Activated naive CD8-positive, alpha-beta T cell treated with anti-CD3 and anti-CD28 coated beads, Interleukin-2, amount 50 U/mL, for 24 hours (primary cell): Measurements from ENCODE around the gene ACTN2.
"Not testable (repeated sequence)": the region's sequence is repeated elsewhere in the genome, so short reads cannot be mapped to it uniquely, and the experiment has no call there.

ENCODE experiments used
- ATAC-seq: fragments of 150-1000 bp; cut with Tn5 transposase; one replicate; pipeline ENCODE4 v1.10.0; 2021
- DNase-seq: peaks from one replicate; pipeline ENCODE4 v3.0.0; 2021
- H3K27ac Mint-ChIP-seq: one replicate; pipeline ENCODE4 v1.8.0; 2021; ENCODE audit warnings: mild to moderate bottlenecking, mixed read lengths
- H3K27me3 Mint-ChIP-seq: one replicate; pipeline ENCODE4 v1.8.0; 2021; ENCODE audit warnings: mixed read lengths
- H3K36me3 Mint-ChIP-seq: one replicate; pipeline ENCODE4 v1.8.0; 2021; ENCODE audit warnings: low read depth, mixed read lengths
- H3K4me1 Mint-ChIP-seq: one replicate; pipeline ENCODE4 v1.8.0; 2021; ENCODE audit warnings: mixed read lengths
- H3K4me3 Mint-ChIP-seq: one replicate; pipeline ENCODE4 v1.8.0; 2021; ENCODE audit warnings: mild to moderate bottlenecking, moderate library complexity, mixed read lengths
- H3K9me3 Mint-ChIP-seq: one replicate; pipeline ENCODE4 v1.8.0; 2021; ENCODE audit warnings: mixed read lengths

The ACTN2 gene

DNA sequence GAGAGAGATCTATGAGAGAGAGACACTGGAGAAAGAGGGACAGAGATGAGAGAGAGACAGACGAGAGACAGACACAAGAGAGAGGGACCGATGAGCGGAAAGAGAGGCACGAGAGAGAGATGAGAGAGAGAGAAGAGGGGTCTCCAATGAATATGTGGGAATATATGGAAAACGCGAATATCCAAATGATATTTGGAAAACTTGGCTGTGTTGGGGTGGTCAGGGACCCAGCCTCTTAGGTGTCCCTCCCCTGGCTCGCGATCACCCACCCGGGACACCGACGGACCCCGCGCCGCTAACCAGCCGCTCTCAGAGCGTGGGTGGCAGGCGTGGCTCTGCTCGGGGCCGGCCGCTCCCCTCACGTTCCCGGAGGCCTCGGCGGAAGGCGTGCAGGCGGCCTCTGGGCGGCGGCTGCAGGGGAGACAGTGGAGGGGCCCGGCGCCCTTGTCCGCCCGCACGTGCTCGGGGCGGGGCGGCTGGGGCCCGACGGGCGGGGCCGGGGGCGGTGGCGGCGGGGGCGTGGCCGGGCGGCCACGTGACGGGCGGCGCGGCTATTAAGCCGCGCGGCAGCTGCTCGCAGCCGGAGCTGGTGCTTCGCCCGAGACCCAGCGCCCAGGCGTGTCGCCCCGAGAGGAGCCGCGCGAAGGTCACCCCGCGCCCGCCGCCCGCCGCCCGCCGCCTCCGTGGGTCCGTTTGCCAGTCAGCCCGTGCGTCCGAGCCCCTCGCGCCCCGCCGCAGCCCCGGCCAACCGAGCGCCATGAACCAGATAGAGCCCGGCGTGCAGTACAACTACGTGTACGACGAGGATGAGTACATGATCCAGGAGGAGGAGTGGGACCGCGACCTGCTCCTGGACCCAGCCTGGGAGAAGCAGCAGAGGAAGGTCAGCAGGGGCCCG lies at the start of gene ACTN2:
Gene ACTN2 (plus strand): TSS at position 583 of the 898 bp plus-strand sequence. CDS start 175 bp downstream, at position 758.
- Mint-ChIP-seq H3K4me3 (peak within 1 kb of the TSS; percentile 63), H3K27me3 (peaks cover 56% of the 10 kb centered on the region), H3K36me3 (peaks cover 4% of the 10 kb centered on the region), H3K27ac (peak within 1 kb of the TSS; percentile 13), H3K4me1 (peaks cover 15% of the 10 kb centered on the region), H3K9me3 (peaks cover 7% of the 10 kb centered on the region)
- ATAC-seq (peak; percentile 79), DNase-seq (peak; percentile 38)

DNA sequence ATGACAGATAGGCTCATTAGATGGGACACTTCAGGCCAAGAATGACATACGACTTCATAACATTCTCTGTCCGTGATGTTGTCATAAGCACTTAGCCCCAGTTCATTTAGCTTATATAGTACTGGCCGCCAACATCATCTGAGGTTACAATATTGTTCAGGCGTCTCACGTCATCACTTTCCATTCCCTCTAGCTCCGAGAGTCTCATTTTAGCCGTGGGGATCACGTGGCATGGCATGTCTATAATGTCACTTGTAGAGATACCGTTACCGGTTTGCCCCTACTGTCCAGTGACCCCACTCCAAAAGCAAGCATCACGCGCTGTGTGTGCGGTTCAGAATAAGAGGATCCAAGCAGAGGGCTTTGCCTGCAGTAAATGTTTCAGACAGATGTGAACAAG lies 47.4 kb upstream of the ACTN2 start:
- H3K4me1 Mint-ChIP-seq = no peaks in the 10 kb centered on the region
- no peak for DNase-seq
- H3K36me3 Mint-ChIP-seq = no peaks in the 10 kb centered on the region
- no peak for ATAC-seq
- H3K9me3 Mint-ChIP-seq = no peaks in the 10 kb centered on the region
- peaks cover 16% of the 10 kb centered on the region for H3K27me3 Mint-ChIP-seq
- H3K4me3 Mint-ChIP-seq = no peak overlapping the region
- no peak overlapping the region for H3K27ac Mint-ChIP-seq

DNA sequence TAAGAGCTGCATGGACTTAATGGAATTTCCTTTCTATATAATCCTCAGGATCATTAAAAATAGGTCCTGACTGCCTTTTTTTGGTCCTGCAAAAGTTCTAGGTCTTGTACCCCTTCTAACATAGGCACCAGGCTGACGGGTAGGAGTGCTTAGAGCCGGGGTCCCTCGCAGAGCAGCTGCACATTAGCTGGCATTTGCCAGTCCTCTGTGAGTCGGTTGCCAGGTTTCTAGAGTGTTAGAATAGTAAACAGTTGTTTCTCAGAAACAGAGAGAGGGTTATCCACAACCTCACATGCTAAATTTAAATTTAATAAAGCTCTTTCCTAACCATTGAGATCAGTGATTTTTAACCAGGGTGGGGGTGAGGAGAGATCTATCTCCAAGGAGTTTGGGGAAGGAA lies 46.6 kb upstream of the ACTN2 start:
- no peak for DNase-seq
- no peak overlapping the region for H3K27ac Mint-ChIP-seq
- peaks cover 16% of the 10 kb centered on the region for H3K27me3 Mint-ChIP-seq
- no peaks in the 10 kb centered on the region for H3K9me3 Mint-ChIP-seq
- H3K36me3 Mint-ChIP-seq = no peaks in the 10 kb centered on the region
- H3K4me3 Mint-ChIP-seq = no peak overlapping the region
- no peaks in the 10 kb centered on the region for H3K4me1 Mint-ChIP-seq
- no peak for ATAC-seq

DNA sequence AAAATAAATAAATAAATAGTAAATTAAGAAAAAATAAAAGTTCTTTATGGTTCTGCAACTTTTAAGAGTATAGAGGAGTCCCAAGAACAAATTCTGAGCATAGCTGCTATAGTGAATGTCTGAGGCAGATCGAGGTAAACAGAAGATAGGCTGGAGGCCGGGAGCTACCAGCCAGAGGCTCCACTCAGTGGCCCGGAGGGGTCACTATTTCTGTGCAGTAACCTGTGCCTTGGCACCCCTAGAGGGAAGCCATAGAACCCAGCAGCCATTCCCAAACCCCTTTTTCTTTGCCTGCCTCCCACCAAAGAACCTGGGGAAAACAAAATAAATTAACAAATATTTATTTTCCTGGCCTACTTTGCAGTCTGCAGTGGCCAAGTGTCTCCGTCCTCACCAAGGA lies 43.5 kb upstream of the ACTN2 start:
- Mint-ChIP-seq H3K36me3 (no peaks in the 10 kb centered on the region), H3K27me3 (peaks cover 3% of the 10 kb centered on the region), H3K4me1 (no peaks in the 10 kb centered on the region), H3K4me3 (no peak overlapping the region), H3K27ac (no peak overlapping the region), H3K9me3 (no peaks in the 10 kb centered on the region)
- no peak for DNase-seq
- no peak for ATAC-seq

DNA sequence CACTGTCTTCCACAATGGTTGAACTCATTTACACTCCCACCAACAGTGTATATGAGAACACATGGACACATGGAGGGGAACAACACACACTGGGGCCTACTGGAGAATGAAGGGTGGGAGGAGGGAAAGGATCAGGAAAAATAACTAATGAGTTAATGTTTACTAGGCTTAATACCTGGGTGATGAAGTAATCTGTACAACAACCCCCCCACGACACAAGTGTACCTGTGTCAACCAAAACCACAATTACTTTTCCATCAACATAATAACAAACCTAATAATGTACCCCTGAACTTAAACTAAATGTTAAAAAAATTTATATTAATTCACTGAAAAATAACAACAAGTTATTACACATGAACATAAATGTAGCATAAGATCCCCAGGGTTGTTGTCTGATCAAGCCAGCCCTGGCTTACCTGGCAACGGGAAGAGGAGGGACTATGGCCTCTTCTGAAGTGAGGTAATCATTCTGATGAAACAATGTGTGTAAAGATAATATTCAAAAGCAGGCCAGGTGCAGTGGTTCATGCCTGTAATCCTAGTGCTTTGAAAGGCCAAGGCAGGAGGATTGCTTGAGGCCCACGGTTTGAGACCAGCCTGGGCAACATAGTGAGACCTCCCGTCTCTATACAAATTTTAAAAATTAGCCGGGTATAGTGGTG lies 41.2 kb upstream of the ACTN2 start:
- Mint-ChIP-seq H3K36me3 (no peaks in the 10 kb centered on the region), H3K27me3 (peaks cover 6% of the 10 kb centered on the region)

DNA sequence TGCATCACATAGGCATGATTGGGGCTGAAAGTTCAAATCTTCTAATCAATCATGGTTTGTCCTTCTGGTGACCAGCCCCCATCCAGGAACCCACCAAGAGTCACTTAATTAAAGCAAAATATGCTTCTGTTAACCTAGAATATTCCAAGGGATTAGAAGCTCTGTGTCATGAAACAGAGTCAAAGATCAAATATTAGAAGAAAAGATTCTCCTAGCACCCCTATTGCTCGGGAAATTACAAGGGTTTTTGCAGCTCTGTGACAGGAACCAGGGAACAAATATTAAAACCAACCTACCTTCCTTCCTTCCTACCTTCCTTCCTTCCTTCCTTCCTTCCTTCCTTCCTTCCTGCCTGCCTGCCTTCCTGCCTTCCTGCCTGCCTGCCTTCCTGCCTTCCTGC lies 31.8 kb upstream of the ACTN2 start:
- H3K9me3 Mint-ChIP-seq = no peaks in the 10 kb centered on the region
- peaks cover 20% of the 10 kb centered on the region for H3K27me3 Mint-ChIP-seq
- H3K4me1 Mint-ChIP-seq = no peaks in the 10 kb centered on the region
- ATAC-seq = no peak
- H3K36me3 Mint-ChIP-seq = no peaks in the 10 kb centered on the region
- no peak overlapping the region for H3K4me3 Mint-ChIP-seq
- DNase-seq = no peak
- H3K27ac Mint-ChIP-seq = no peak overlapping the region

More for the DNA sequence above, 41.2 kb upstream of the ACTN2 start:
- ATAC-seq (no peak), DNase-seq (no peak)
- H3K27ac Mint-ChIP-seq = no peak overlapping the region
- H3K9me3 Mint-ChIP-seq = no peaks in the 10 kb centered on the region
- H3K4me1 Mint-ChIP-seq = no peaks in the 10 kb centered on the region
- no peak overlapping the region for H3K4me3 Mint-ChIP-seq

DNA sequence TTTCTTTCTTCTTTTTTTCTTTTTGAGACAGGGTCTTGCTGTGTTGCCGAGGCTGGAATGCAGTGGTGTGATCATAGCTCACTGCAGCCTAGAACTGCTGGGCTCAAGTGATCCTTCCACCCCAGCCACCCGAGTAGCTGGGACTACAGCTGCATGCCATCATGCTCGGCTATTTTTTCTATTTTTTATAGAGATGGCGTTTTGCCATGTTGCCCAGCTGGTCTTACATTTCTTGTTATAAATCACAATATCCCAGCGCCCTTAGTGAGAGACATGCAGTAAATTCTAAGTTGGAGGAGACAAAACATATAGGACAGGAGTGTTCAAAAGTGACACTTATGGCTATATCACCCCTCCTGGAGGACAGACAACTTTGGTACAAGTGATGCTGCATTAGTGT lies 31.3 kb upstream of the ACTN2 start:
- Mint-ChIP-seq H3K4me3 (no peak overlapping the region), H3K27ac (no peak overlapping the region), H3K27me3 (peaks cover 18% of the 10 kb centered on the region), H3K4me1 (no peaks in the 10 kb centered on the region), H3K36me3 (no peaks in the 10 kb centered on the region), H3K9me3 (no peaks in the 10 kb centered on the region)
- ATAC-seq (no peak), DNase-seq (no peak)

DNA sequence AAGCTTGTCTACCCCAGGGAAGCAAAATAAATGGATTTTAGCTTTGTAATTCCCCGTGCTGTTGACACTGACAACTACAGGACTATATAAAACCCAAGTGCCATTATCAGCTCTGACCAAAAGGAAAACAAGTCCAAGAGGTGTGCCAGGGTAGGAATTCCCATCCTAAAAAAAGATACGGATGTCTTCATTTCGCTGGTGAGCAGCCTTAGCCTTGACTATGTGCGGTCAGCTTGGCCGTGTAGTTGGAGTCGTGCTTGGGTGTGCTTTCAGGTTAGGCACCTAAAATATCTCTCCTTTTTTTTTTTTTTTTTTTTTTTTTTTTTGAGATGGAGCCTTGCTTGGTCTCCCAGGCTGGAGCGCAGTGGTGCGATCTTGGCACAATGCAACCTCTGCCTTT lies 28.9 kb upstream of the ACTN2 start:
- H3K9me3 Mint-ChIP-seq = no peaks in the 10 kb centered on the region
- ATAC-seq = no peak
- H3K4me3 Mint-ChIP-seq = no peak overlapping the region
- no peaks in the 10 kb centered on the region for H3K36me3 Mint-ChIP-seq
- no peak for DNase-seq
- H3K27me3 Mint-ChIP-seq = peaks cover 16% of the 10 kb centered on the region
- no peak overlapping the region for H3K27ac Mint-ChIP-seq
- no peaks in the 10 kb centered on the region for H3K4me1 Mint-ChIP-seq

DNA sequence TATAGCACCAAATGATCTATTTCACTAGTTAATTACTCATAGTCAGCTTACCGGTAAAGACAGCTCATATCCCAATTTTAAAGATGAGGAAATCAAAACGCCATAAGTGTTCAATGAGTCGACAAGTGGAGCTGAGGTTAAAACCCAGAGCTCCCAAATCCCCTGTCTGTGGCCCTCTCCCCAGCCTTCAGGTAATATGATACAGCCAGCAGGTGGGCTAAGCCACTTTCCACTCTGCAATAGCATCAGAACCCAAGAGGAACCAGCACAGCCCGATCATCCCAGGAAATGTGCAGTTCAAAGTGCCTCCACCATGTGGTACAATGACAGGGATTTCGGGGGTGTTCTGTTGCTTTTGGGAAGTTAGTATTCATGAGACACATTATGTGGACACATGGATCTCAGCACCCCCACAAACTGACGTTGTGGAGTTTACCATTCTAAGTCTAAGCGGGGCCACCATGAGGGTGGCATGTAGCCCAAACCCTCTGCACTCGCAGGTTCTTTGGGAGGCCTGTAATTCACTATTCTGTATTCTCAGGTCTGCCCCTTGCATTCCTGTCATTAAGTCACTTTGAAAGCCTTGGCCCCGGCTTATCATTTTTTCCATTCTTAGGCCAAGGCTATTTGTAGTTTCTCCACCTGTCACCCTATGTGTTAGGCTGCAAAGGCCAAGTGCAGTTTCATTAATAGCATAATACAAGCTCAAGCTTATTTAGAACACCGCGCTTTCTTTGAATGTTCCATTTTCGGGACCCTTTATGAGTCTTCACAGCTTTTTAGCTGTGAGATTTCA lies 26.3 kb upstream of the ACTN2 start:
- Mint-ChIP-seq H3K27me3 (peaks cover 12% of the 10 kb centered on the region), H3K36me3 (no peaks in the 10 kb centered on the region), H3K4me3 (no peak overlapping the region), H3K9me3 (no peaks in the 10 kb centered on the region), H3K4me1 (no peaks in the 10 kb centered on the region), H3K27ac (no peak overlapping the region)
- DNase-seq (no peak), ATAC-seq (no peak)

DNA sequence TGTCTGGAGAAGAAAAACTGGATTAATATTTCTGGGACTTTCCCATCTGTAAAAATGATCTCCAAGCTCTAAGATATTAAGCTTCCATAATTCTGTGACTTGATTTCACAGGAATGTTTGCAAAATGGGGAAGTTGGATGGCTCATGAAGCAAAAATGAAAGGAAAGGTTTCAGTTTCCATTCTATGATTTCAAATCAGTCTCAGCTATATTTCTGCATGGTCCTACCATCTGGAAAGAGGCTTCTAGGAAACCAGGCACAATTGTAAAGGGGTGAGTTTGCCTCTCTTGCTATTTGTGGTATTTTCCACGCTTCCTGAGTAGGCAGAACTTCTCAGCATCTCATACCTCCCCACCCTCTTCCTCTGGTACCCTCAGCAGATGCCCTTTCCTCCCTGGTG lies 22.4 kb upstream of the ACTN2 start:
- ATAC-seq (no peak), DNase-seq (no peak)
- Mint-ChIP-seq H3K27me3 (peaks cover 6% of the 10 kb centered on the region), H3K9me3 (no peaks in the 10 kb centered on the region), H3K4me1 (no peaks in the 10 kb centered on the region), H3K36me3 (no peaks in the 10 kb centered on the region), H3K4me3 (no peak overlapping the region), H3K27ac (no peak overlapping the region)

DNA sequence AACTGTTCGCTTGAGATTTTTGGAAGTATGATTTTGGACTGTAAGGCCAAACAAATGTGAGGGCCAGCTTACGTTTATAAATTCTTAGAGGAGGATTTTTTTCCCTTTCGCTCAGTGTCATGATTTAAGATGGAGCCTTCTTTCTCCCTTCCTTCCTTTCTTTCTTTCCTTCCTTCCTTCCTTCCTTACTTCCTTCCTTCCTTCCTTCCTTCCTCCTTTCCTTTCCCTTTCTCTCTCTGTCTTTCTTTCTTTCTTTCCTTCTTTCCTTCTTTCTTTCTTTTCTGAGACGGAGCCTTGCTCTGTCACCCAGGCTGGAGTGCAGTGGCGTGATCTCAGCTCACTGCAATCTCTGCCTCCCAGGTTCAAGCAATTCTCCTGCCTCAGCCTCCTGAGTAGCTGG lies 17.4 kb upstream of the ACTN2 start:
- not testable (repeated sequence) for H3K27ac Mint-ChIP-seq, H3K4me3 Mint-ChIP-seq, H3K9me3 Mint-ChIP-seq, ATAC-seq, H3K4me1 Mint-ChIP-seq, DNase-seq, H3K36me3 Mint-ChIP-seq
- H3K27me3 Mint-ChIP-seq = peaks cover 17% of the 10 kb centered on the region

DNA sequence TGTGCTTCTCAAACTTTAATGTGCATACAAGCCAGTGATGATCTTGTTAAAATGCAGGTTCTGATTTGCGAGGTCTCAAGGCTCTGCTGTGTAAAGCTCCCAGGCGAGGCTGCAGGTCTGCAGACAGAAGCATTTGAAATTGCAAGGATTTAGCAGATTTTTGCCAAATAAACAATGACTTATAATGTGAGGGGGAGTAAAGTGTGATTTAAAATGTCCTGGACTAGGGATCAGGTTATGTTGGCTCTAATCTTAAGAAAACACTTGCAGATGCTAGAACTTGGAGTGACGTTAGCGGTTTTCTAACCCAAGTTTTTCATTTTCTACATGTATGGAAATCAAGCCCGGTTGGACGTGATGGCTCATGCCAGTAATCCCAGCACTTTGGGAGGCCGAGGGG lies 16.2 kb upstream of the ACTN2 start:
- no peaks in the 10 kb centered on the region for H3K4me1 Mint-ChIP-seq
- ATAC-seq = no peak

DNA sequence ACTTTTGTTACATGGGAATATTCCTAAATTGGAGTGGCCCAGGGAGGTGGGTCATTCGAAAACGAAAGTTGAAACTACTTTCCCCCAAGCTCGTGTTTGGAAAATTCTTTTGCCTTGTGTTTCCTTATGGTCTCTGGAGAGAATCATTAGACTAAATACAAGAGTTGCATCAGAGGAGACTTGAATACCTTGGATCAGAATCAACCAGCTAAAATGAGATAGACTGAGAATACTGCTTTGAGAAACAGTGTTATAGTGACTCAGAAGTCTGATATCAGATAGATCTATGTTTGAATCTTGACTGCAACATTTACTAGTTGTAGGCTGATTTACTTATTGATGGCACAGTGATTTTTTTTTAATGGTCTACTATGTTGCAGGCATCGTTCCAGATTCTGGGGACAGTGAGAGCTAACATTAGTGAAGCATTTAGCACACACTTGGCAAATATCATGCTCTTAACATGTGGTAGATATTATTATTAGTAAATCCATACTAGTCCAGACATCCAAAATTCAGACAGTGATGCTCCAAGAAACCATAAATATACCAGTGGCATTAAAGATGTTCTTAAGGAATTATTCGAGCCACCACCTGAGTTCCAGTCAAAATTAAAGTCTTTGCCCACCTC lies 12.9 kb upstream of the ACTN2 start:
- H3K27ac Mint-ChIP-seq = no peak overlapping the region
- no peaks in the 10 kb centered on the region for H3K36me3 Mint-ChIP-seq
- H3K9me3 Mint-ChIP-seq = no peaks in the 10 kb centered on the region
- DNase-seq (no peak), ATAC-seq (no peak)
- H3K4me3 Mint-ChIP-seq = no peak overlapping the region
- H3K27me3 Mint-ChIP-seq = peaks cover 19% of the 10 kb centered on the region
- H3K4me1 Mint-ChIP-seq = peaks cover 3% of the 10 kb centered on the region

More for the DNA sequence above, 16.2 kb upstream of the ACTN2 start:
- H3K27me3 Mint-ChIP-seq = peaks cover 20% of the 10 kb centered on the region
- DNase-seq = no peak
- no peaks in the 10 kb centered on the region for H3K9me3 Mint-ChIP-seq
- no peak overlapping the region for H3K4me3 Mint-ChIP-seq
- no peaks in the 10 kb centered on the region for H3K36me3 Mint-ChIP-seq
- no peak overlapping the region for H3K27ac Mint-ChIP-seq

DNA sequence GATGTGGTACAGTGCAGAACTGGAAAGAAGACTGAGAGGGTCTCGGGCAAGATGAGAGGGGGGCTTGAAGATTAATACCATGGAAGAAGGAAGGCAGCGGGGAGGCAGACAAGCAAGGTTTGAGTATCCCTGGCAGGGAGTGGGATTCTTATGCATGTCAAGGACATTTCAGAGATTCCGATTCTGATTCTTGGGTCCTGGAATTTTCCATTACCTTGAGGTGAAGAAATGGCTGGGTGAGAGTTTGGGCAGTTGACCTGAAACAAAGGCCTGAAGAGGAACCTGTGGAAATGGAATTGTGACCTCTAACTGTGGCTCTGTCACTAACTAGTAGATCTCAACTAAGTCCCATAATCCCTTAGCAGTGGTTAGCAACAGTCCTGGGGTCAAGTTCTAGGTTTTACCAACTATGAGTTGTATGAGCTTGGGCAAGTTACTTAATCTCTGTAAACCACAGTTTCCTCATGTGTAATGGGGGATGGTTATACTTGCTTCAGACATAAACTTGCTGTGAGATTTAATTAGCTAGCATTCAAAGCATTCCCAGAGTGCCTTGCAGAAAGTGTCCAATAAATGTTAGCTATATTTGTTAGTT lies 8.6 kb upstream of the ACTN2 start:
- Mint-ChIP-seq H3K4me1 (peaks cover 3% of the 10 kb centered on the region), H3K36me3 (no peaks in the 10 kb centered on the region), H3K4me3 (no peak overlapping the region), H3K9me3 (no peaks in the 10 kb centered on the region), H3K27me3 (peaks cover 16% of the 10 kb centered on the region), H3K27ac (no peak overlapping the region)
- DNase-seq = no peak
- ATAC-seq = no peak
